ENCODE measurements around the gene GRID2IP. TPM values are rescaled to one million over a fixed set of nuclear protein-coding genes. Genes with fewer than 3 reads are reported as not detected.

The GRID2IP gene
- total and polyA plus RNA-seq, 2 of the 8 experiments (the other 6 are each of a cell fraction or from before 2014, with no cell fraction given) = 0.80 to 1.3 TPM

DNA sequence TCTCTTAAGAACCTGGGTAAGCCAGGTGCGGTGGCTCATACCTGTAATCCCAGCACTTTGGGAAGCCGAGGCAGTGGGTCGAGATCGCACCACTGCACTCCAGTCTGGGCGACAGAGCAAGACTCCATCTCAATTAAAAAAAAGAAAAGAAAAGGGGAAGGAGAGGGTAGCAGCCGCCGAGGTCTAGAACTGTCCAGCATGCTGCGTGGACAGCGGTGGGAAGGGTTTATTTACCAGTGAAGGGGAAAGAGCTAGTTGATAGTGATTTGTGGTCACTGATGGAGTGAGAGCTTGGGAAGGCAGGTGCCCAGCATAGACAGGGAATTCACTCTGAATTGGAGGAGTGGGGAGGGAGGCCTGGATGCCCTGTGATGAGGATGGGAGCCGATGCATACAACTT lies 60.1 kb downstream of the GRID2IP start:
- Histone ChIP-seq H3K9me3 (ENCODE audit: insufficient read depth in 2 of 2, low read depth in 1 of 2, low read length in 1 of 2) (peaks cover 0 to 5% of the 10 kb centered on the region in 2 experiments; a peak in 2 of 4 replicates), H2AK5ac (ENCODE audit: low read depth, low read length) (no peak overlapping the region), H3K79me2 (ENCODE audit: control insufficient read depth in 1 of 2, insufficient read depth in 2 of 2, low read length in 2 of 2) (no peaks in the 10 kb centered on the region), H4K91ac (replicated peaks; ENCODE audit: insufficient read length, low read length) (no peak overlapping the region), H3K4me1 (replicated peaks in 1 of 4; ENCODE audit: control insufficient read depth in 3 of 4, insufficient read depth in 4 of 4, low read length in 3 of 4) (no peaks in the 10 kb centered on the region), H3K27me3 (replicated peaks in 1 of 4; ENCODE audit: control insufficient read depth in 3 of 4, extremely low read depth in 1 of 4, insufficient read depth in 3 of 4, low read length in 3 of 4) (peaks cover 0 to 3% (median 0%) of the 10 kb centered on the region in 4 experiments; a peak in 1 of 7 replicates), H3K23me2 (ENCODE audit: low read depth, low read length) (no peaks in the 10 kb centered on the region), H2BK12ac (ENCODE audit: low read depth, low read length) (no peak overlapping the region), H4K8ac (ENCODE audit: extremely low read depth, insufficient read depth, low read length) (no peak overlapping the region), H3K14ac (ENCODE audit: insufficient read length) (no peak overlapping the region), H2BK20ac (ENCODE audit: low read length) (no peak overlapping the region), H4K5ac (ENCODE audit: insufficient read length, low read depth, low read length) (no peak overlapping the region), H2BK120ac (replicated peaks; ENCODE audit: low read depth, low read length) (no peak overlapping the region), H3K4me3 (ENCODE audit: extremely low read depth in 1 of 4, insufficient read depth in 2 of 4, low read depth in 3 of 4, low read length in 4 of 4) (no peak overlapping the region), H3K4ac (replicated peaks; ENCODE audit: insufficient read length, low read depth, low read length) (no peak overlapping the region), H3K18ac (ENCODE audit: extremely low read depth, low read length) (no peak overlapping the region), H2BK5ac (ENCODE audit: low read depth, low read length) (no peak overlapping the region), H3K36me3 (ENCODE audit: control insufficient read depth in 2 of 4, insufficient read depth in 4 of 4, low read length in 3 of 4) (no peaks in the 10 kb centered on the region), H4K20me1 (replicated peaks in 1 of 2; ENCODE audit: control insufficient read depth in 1 of 2, insufficient read depth in 2 of 2, low read length in 2 of 2) (no peaks in the 10 kb centered on the region), H3K4me2 (ENCODE audit: insufficient read depth in 1 of 2, low read depth in 2 of 2, low read length in 2 of 2) (no peak overlapping the region), H2BK15ac (ENCODE audit: low read length) (no peak overlapping the region), H3K27ac (ENCODE audit: low read depth, low read length) (no peak overlapping the region), H3K56ac (replicated peaks; ENCODE audit: insufficient read length, low read depth, low read length) (no peak overlapping the region), H3K79me1 (ENCODE audit: low read depth, low read length) (no peaks in the 10 kb centered on the region), H3K9ac (replicated peaks in 1 of 4; ENCODE audit: extremely low read depth in 1 of 4, low read depth in 3 of 4, low read length in 3 of 4) (no peak overlapping the region), H3K23ac (ENCODE audit: insufficient read length) (no peak overlapping the region), H2AFZ (ENCODE audit: low read length) (no peak overlapping the region)
- no peak for DNase-seq (ENCODE audit: low read depth in 1 of 2, low spot score in 2 of 2)
- ChIA-PET POLR2A (ENCODE audit: partially characterized antibody) (interaction anchor here (0.8 kb wide), 2 partner anchors 10 to 11 kb away, joined by 3 read pairs; no protein-coding TSS in a partner anchor), CTCF (ENCODE audit: partially characterized antibody) (interaction anchor here (1.0 kb wide), 1 partner anchor 20 kb away, joined by 5 read pairs; no protein-coding TSS in a partner anchor)
- FAIRE-seq = no peak
- 88% methylated on average over 10 of the region's 10 CpGs; no CpG with 5 or more reads in 1 of the 2 experiments for WGBS, 2 experiments (ENCODE audit: extremely low coverage in 1 of 2, insufficient coverage in 1 of 2, insufficient read length in 1 of 2, insufficient replicate concordance in 2 of 2, low coverage in 1 of 2, low lambda C conversion rate in 2 of 2, missing lambda C conversion rate in 1 of 2)
- TF ChIP-seq SP2 (IDR thresholded peaks at IDR 0.05; ENCODE audit: low read length) (no peak), CTBP2 (IDR thresholded peaks at IDR 0.05; ENCODE audit: borderline replicate concordance, insufficient read depth, insufficient read length, low read length) (no peak), KDM5A (IDR thresholded peaks at IDR 0.05; ENCODE audit: low read length) (no peak), EZH2 (IDR thresholded peaks at IDR 0.05; ENCODE audit: low read depth, low read length, severe bottlenecking) (no peak), SRF (IDR thresholded peaks at IDR 0.05; ENCODE audit: low read depth, low read length) (no peak), RNF2 (IDR thresholded peaks at IDR 0.05; ENCODE audit: borderline replicate concordance, low read depth, low read length, missing control alignments, poor library complexity, severe bottlenecking) (no peak), SIN3A (conservative IDR thresholded peaks at IDR 0.05 in 1 of 2, IDR thresholded peaks at IDR 0.05 in 1 of 2; ENCODE audit: low read depth in 1 of 2, low read length in 2 of 2) (no peak), TEAD4 (IDR thresholded peaks at IDR 0.05; ENCODE audit: low read depth, low read length) (no peak), EP300 (IDR thresholded peaks at IDR 0.05; ENCODE audit: borderline replicate concordance in 1 of 2, low read depth in 2 of 2, low read length in 2 of 2) (no peak)
- TF ChIP-seq, protein P1, sequence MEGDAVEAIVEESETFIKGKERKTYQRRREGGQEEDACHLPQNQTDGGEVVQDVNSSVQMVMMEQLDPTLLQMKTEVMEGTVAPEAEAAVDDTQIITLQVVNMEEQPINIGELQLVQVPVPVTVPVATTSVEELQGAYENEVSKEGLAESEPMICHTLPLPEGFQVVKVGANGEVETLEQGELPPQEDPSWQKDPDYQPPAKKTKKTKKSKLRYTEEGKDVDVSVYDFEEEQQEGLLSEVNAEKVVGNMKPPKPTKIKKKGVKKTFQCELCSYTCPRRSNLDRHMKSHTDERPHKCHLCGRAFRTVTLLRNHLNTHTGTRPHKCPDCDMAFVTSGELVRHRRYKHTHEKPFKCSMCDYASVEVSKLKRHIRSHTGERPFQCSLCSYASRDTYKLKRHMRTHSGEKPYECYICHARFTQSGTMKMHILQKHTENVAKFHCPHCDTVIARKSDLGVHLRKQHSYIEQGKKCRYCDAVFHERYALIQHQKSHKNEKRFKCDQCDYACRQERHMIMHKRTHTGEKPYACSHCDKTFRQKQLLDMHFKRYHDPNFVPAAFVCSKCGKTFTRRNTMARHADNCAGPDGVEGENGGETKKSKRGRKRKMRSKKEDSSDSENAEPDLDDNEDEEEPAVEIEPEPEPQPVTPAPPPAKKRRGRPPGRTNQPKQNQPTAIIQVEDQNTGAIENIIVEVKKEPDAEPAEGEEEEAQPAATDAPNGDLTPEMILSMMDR (IDR thresholded peaks at IDR 0.05; ENCODE audit: control extremely low read depth in 1 of 3, insufficient read depth in 1 of 3, low read depth in 1 of 3, low read length in 3 of 3) = no peak
